ENCODE results near the gene PLCB3.

PLCB3 gene

DNA sequence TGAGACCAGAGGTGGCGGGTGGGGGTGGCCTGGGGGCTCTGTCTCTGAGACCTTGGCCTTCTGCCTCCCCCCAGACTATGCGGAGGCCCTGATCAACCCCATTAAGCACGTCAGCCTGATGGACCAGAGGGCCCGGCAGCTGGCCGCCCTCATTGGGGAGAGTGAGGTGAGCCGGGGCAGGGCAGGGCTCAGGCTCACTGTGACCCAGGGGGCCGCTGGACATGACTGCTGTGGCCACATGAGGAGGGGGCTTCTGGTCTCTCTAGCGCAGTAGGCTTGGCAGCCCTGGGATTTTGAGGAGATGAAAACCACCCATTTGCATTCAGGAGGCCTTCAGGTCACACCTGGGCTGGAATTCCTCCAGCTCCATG, 12.6 kb downstream of the PLCB3 start:
- TF ChIP-seq, protein P1, sequence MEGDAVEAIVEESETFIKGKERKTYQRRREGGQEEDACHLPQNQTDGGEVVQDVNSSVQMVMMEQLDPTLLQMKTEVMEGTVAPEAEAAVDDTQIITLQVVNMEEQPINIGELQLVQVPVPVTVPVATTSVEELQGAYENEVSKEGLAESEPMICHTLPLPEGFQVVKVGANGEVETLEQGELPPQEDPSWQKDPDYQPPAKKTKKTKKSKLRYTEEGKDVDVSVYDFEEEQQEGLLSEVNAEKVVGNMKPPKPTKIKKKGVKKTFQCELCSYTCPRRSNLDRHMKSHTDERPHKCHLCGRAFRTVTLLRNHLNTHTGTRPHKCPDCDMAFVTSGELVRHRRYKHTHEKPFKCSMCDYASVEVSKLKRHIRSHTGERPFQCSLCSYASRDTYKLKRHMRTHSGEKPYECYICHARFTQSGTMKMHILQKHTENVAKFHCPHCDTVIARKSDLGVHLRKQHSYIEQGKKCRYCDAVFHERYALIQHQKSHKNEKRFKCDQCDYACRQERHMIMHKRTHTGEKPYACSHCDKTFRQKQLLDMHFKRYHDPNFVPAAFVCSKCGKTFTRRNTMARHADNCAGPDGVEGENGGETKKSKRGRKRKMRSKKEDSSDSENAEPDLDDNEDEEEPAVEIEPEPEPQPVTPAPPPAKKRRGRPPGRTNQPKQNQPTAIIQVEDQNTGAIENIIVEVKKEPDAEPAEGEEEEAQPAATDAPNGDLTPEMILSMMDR (IDR thresholded peaks at IDR 0.05; ENCODE audit: extremely low read depth, insufficient read depth, missing control alignments), result no peak
- in situ Hi-C loops (cut with MboI; ENCODE audit: low pct_unique_long_range_greater_than_20kb, low sequenced_read_pairs, unreplicated experiment), result no loop called here
- DNase-seq (ENCODE audit: low spot score), result no peak

DNA sequence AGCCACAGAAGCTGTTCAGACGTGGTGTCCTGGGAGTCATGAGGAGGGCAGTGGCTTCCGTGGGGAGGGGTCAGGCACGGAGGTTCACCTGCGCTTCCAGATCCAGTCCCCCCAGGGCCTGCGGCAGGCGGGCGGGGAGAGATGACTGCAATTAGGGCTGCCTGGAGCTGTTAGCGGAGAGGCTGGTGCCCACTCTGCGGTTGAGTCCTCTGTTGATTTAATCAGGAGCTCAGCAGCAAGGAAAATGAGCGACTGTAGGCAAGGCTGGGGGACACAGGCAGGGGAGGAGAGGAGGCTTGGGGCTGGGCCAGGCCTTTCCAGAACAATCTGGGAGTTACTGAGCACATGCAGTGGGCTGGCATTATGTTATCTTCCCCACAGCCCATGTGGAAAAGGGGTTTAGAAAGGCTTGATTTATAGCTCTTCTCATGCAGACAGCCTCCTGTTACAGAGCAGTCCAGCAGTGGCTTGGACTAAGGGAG, 13.1 kb downstream of the PLCB3 start:
- no peak for DNase-seq (ENCODE audit: low spot score)
- in situ Hi-C loops (cut with MboI; ENCODE audit: low pct_unique_long_range_greater_than_20kb, low sequenced_read_pairs, unreplicated experiment), result no loop called here
- TF ChIP-seq, protein P1 (IDR thresholded peaks at IDR 0.05; ENCODE audit: extremely low read depth, insufficient read depth, missing control alignments), result no peak

DNA sequence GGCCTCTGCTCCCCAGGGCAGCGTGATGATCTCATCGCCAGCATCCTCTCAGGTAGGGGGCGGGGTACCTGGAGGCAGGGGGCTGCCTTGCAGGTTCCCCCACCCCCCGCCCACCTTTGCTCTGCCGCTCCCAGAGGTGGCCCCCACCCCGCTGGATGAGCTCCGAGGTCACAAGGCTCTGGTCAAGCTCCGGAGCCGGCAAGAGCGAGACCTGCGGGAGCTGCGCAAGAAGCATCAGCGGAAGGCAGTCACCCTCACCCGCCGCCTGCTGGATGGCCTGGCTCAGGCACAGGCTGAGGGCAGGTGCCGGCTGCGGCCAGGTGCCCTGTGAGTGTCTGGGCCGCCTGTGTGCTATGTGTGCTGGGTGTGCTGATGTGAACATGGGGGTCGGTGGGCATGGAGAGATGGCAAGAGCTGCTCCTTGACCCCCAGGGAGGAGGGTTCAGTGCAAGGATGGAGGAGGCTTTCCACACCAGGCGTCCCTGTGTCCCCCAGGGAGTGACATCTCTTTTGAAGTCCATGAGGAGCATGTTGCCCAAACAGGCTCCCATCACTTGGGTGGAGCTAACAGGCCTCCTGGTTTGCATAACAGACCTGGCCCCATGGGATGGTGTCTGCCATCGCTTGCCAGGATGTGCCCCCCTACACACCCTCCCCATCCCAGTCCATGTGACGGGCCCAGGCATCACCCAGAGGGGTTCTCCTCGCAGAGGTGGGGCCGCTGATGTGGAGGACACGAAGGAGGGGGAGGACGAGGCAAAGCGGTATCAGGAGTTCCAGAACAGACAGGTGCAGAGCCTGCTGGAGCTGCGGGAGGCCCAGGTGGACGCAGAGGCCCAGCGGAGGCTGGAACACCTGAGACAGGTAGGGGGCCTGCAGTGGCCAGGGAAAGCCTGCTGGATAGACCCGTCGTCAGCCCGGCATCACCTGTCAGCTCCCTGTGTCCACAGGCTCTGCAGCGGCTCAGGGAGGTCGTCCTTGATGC, 14.1 kb downstream of the PLCB3 start:
- DNase-seq (ENCODE audit: low spot score), result no peak
- TF ChIP-seq, protein P1 (IDR thresholded peaks at IDR 0.05; ENCODE audit: extremely low read depth, insufficient read depth, missing control alignments), result no peak
- in situ Hi-C loops (cut with MboI; ENCODE audit: low pct_unique_long_range_greater_than_20kb, low sequenced_read_pairs, unreplicated experiment), result no loop called here

DNA sequence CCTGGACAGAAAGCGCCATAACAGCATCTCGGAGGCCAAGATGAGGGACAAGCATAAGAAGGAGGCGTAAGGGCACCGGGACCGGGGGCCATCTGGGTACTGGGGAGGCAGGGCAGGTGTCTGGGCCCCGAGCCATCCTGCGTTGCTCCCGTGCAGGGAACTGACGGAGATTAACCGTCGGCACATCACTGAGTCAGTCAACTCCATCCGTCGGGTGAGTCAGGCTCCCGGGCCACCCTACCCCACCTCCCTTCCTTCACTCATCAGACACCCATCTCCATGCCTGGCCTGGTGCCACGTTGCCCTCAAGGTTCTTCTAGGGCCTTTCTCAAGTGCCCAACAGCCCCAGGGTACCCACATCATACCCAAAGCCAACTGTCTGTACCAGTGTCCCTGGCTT, 15.0 kb downstream of the PLCB3 start:
- TF ChIP-seq, protein P1 (IDR thresholded peaks at IDR 0.05; ENCODE audit: extremely low read depth, insufficient read depth, missing control alignments), result no peak
- no peak for DNase-seq (ENCODE audit: low spot score)
- in situ Hi-C loops (cut with MboI; ENCODE audit: low pct_unique_long_range_greater_than_20kb, low sequenced_read_pairs, unreplicated experiment), result no loop called here

DNA sequence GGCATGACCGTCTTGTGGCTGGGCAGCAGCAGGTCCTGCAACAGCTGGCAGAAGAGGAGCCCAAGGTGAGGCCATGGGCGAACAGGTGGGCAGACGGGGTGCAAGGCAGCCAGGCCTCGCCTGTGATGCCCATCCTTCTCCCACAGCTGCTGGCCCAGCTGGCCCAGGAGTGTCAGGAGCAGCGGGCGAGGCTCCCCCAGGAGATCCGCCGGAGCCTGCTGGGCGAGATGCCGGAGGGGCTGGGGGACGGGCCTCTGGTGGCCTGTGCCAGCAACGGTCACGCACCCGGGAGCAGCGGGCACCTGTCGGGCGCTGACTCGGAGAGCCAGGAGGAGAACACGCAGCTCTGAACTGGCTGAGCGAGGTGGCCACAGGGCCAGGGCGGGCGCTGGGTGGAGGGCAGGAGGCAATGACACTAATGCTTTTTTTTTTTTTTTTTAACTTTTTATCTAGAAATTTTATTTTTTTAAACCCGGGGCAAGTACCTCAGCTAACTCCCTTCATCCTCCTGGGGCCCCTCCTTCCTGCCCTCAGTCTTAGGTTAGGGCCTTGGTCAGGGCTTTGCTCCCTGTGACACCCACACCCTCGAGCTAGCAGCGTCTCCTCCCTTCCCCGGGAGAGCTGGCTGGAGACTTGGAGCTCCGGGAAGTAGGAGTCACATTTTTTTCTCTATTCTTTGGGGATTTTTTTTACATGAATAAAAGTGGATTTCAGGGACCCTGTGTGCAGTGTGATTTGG, 16.0 kb downstream of the PLCB3 start:
- in situ Hi-C loops (cut with MboI; ENCODE audit: low pct_unique_long_range_greater_than_20kb, low sequenced_read_pairs, unreplicated experiment), result no loop called here
- TF ChIP-seq, protein P1 (IDR thresholded peaks at IDR 0.05; ENCODE audit: extremely low read depth, insufficient read depth, missing control alignments), result no peak
- DNase-seq (ENCODE audit: low spot score), result no peak

DNA sequence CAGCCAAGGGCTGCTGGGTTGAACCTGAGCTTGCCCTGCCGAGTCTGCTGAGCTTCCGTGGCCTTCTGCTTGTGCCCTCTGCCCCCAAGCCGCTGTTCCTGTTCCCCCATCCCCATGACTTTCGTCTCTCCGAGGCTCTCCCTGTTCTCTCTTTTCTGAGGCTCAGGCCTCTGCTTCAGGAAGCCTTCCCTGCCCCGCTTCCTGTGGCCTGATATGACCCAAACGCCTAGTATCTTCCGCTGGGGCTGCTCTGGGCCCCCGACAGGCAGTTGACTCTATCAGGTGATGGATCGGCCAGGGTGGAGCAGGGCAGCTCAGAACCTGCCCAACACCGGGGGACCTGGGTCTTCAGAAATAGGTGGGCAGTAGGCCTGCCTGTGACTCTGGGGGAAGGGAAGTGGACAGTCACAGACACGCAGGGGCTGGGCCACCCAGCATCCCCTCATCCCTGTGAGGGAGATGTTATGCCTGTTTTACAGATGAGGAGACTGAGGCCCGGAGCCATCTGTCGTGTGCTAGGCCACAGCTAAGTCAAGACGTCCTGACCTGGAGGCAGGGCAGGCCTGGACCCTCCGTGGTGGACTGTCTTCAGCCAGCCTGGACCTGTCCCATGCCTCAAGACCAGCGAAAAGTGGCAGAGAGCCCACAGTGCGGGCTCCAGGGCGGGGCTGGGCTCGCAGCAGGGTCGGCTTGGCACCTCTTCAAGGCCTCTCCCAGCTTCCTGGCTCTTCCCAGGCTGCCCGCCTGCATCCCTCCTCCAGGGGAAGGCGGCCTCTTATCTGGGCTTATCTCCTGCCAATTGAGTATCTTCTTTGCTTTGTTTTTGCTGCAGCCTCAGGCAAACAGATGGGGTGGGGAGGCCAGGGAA, 16.9 kb downstream of the PLCB3 start:
- no peak for DNase-seq (ENCODE audit: low spot score)
- in situ Hi-C loops (cut with MboI; ENCODE audit: low pct_unique_long_range_greater_than_20kb, low sequenced_read_pairs, unreplicated experiment), result no loop called here
- TF ChIP-seq, protein P1 (IDR thresholded peaks at IDR 0.05; ENCODE audit: extremely low read depth, insufficient read depth, missing control alignments), result no peak
